Tibial nerve (tissue), 4 donors: ENCODE data around the gene ZNF618.

Experiments used
- CTCF ChIP-seq, 5 experiments: fragments of 200-600 bp in 3 of 5; fragments of 450-650 bp in 2 of 5; sonication (generic) in 3 of 5; IDR thresholded peaks; one replicate each; pipeline ENCODE4 v1.5.1; 2016 to 2019; ENCODE audit warnings: antibody characterized with exemption in 5 of 5, mild to moderate bottlenecking in 3 of 5, moderate library complexity in 2 of 5
- EP300 ChIP-seq, 2 donors: sonication (generic); formaldehyde crosslinking; IDR thresholded peaks; one replicate each; pipeline ENCODE4 v1.6.1; 2017; ENCODE audit warnings: antibody characterized with exemption in 2 of 2, mild to moderate bottlenecking in 1 of 2
- POLR2A ChIP-seq, 2 donors: fragments of 450-650 bp; IDR thresholded peaks; one replicate each; pipeline ENCODE4 v1.6.1; 2017; ENCODE audit warnings: antibody characterized with exemption in 2 of 2, mild to moderate bottlenecking in 2 of 2, moderate library complexity in 2 of 2

GRCh38 chr9:113956901-113957300 lies 80.8 kb downstream of the ZNF618 start:
- no peak for TF ChIP-seq CTCF (IDR thresholded peaks at IDR 0.05)
- TF ChIP-seq POLR2A (IDR thresholded peaks at IDR 0.05) = no peak
- TF ChIP-seq EP300 (IDR thresholded peaks at IDR 0.05) = no peak
